Measurements from ENCODE around the gene MAG. TPM values are rescaled to one million over a fixed set of nuclear protein-coding genes. Genes with fewer than 3 reads are reported as not detected.
A peak's percentile ranks its signal among the peaks of the same experiment; 100 is the strongest.

The MAG gene
- total RNA-seq, 6 experiments from 2014 or later: not detected

DNA sequence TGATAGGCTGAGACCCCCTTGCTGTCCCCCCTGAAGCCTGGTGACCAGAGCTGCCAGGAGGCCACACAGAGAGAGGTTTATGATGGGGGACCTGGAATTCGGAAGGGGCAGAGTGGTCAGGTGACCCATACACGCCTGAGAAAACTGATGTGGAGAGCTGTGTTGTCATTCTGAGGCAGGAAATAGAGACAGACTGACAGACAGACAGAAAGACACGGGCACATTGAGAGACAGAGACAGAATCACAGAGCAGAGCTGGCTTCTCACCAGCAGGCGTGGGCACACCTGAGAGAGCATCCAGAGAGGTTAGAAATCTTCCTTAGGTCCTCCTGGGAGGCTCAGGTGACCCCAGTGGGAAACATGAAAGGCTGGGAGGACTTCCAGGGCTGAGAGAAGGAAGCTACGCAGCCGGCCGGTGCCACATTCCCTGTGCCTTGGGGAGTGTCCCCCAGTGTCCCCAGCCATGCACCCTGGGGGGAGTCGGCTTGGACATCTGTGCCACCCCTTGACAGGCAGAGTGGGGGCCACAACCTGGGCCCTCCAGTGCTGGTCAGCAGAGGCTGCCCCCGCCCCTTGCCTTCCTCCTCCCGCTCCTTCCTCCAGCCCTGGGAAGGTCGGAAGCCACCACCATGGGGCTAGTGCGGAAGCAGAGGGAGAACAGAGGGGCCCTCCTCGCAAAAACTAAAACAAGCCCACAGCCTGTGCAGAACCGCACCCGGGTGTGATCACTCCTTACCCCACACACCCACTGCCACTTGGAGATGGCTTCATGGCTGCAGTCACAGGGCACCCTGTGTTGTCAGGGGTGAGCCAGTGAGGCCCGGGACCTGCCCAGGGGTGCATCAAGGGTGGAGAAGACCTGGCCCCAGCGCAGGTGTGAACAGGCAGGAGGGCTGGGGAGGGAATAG, 57.9 kb downstream of the MAG start:
- H3K27ac Mint-ChIP-seq: no peak overlapping the region
- peaks cover 28% of the 10 kb centered on the region for H3K27me3 Mint-ChIP-seq (ENCODE audit: insufficient read depth)
- H3K9me3 Mint-ChIP-seq: no peaks in the 10 kb centered on the region

DNA sequence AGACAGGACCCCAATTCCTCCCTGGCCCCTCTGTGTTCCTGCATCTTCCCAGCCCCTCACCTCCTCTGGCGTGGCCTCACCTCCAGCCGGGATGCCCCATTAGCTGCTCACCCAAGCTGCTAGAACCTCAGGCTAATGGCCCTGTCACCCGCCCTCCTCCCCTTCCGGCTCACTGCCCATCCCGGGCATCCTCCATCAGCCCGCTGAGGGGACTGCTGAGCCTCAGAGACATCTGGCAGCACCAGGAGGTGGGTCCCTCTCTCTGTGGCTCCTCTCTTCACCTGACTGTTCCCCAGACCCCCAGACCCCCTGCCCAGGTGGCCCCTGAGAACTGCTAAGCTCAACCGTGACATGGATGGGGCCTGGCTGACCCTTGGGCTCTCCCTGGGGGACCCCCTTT, 58.6 kb downstream of the MAG start:
- Mint-ChIP-seq H3K4me3 (no peak overlapping the region), H3K4me1 (ENCODE audit: low read depth) (no peaks in the 10 kb centered on the region), H3K27me3 (ENCODE audit: insufficient read depth) (peaks cover 28% of the 10 kb centered on the region), H3K9me3 (no peaks in the 10 kb centered on the region), H3K27ac (no peak overlapping the region), H3K36me3 (ENCODE audit: low read depth) (no peaks in the 10 kb centered on the region)
- DNase-seq: no peak
- TF ChIP-seq, protein P1, sequence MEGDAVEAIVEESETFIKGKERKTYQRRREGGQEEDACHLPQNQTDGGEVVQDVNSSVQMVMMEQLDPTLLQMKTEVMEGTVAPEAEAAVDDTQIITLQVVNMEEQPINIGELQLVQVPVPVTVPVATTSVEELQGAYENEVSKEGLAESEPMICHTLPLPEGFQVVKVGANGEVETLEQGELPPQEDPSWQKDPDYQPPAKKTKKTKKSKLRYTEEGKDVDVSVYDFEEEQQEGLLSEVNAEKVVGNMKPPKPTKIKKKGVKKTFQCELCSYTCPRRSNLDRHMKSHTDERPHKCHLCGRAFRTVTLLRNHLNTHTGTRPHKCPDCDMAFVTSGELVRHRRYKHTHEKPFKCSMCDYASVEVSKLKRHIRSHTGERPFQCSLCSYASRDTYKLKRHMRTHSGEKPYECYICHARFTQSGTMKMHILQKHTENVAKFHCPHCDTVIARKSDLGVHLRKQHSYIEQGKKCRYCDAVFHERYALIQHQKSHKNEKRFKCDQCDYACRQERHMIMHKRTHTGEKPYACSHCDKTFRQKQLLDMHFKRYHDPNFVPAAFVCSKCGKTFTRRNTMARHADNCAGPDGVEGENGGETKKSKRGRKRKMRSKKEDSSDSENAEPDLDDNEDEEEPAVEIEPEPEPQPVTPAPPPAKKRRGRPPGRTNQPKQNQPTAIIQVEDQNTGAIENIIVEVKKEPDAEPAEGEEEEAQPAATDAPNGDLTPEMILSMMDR (IDR thresholded peaks at IDR 0.05): no peak

More for the DNA sequence above, 57.9 kb downstream of the MAG start:
- Mint-ChIP-seq H3K4me1 (ENCODE audit: low read depth) (no peaks in the 10 kb centered on the region), H3K36me3 (ENCODE audit: low read depth) (no peaks in the 10 kb centered on the region), H3K4me3 (no peak overlapping the region)
- no peak for DNase-seq
- TF ChIP-seq, protein P1 (IDR thresholded peaks at IDR 0.05): no peak

DNA sequence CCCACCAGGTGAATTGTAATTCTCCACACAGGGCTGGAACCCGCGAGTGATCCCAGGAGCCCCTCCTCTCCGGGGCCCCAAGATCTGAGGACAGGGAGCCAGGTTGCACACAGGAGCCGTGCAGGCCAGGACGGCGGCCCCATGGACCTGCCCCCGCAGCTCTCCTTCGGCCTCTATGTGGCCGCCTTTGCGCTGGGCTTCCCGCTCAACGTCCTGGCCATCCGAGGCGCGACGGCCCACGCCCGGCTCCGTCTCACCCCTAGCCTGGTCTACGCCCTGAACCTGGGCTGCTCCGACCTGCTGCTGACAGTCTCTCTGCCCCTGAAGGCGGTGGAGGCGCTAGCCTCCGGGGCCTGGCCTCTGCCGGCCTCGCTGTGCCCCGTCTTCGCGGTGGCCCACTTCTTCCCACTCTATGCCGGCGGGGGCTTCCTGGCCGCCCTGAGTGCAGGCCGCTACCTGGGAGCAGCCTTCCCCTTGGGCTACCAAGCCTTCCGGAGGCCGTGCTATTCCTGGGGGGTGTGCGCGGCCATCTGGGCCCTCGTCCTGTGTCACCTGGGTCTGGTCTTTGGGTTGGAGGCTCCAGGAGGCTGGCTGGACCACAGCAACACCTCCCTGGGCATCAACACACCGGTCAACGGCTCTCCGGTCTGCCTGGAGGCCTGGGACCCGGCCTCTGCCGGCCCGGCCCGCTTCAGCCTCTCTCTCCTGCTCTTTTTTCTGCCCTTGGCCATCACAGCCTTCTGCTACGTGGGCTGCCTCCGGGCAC, 59.6 kb downstream of the MAG start:
- DNase-seq: no peak
- Mint-ChIP-seq H3K4me3 (no peak overlapping the region), H3K4me1 (ENCODE audit: low read depth) (no peaks in the 10 kb centered on the region), H3K27me3 (ENCODE audit: insufficient read depth) (peaks cover 32% of the 10 kb centered on the region), H3K27ac (no peak overlapping the region), H3K36me3 (ENCODE audit: low read depth) (no peaks in the 10 kb centered on the region), H3K9me3 (no peaks in the 10 kb centered on the region)
- TF ChIP-seq, protein P1 (IDR thresholded peaks at IDR 0.05): no peak

DNA sequence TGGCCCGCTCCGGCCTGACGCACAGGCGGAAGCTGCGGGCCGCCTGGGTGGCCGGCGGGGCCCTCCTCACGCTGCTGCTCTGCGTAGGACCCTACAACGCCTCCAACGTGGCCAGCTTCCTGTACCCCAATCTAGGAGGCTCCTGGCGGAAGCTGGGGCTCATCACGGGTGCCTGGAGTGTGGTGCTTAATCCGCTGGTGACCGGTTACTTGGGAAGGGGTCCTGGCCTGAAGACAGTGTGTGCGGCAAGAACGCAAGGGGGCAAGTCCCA, 60.2 kb downstream of the MAG start:
- no peak for DNase-seq
- no peak overlapping the region for H3K27ac Mint-ChIP-seq
- H3K27me3 Mint-ChIP-seq (ENCODE audit: insufficient read depth): peaks cover 32% of the 10 kb centered on the region
- no peaks in the 10 kb centered on the region for H3K4me1 Mint-ChIP-seq (ENCODE audit: low read depth)
- H3K36me3 Mint-ChIP-seq (ENCODE audit: low read depth): no peaks in the 10 kb centered on the region
- TF ChIP-seq, protein P1 (IDR thresholded peaks at IDR 0.05): no peak
- H3K4me3 Mint-ChIP-seq: no peak overlapping the region
- H3K9me3 Mint-ChIP-seq: no peaks in the 10 kb centered on the region

DNA sequence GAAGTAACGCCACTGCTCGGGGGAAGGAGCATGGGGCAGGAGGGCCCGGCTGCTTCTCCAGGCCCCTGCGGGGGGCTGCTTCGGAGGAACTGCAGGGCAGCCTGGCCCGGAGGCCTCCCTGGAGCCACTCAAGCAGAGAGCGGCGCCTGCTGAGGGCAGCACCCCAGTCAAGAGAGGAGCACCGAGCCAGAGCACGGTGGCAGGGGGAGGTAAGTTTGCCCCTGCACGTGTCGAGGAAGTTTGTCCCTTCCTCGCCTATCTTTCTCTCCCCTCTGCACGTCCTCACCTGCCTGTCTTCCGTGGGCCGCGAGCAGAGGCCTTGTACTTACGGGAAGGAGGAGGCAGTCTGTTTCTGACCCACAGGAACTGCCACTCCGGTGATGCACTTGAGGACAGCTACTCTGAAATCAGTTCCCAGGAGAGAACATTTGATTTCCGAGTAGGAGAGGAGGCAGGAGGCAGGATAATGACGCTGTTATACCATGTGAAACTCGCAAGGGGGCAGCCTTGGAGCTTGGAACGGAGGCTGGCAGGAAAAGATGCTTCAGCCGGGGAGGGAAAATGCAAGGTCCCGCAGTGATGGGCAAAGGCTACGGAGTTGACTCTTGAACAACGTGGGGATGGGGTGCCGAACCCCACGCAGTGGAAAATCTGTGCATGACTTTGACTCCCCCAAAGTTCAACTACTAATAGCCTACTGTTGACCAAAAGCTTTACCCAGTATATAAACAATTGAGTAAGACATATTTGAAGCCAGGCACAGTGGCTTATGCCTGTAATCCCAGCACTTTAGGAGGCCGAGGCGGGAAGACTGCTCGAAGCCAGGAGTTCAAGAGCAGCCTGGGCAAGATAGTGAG, 60.7 kb downstream of the MAG start:
- peaks cover 27% of the 10 kb centered on the region for H3K27me3 Mint-ChIP-seq (ENCODE audit: insufficient read depth)
- no peak overlapping the region for H3K27ac Mint-ChIP-seq
- H3K36me3 Mint-ChIP-seq (ENCODE audit: low read depth): no peaks in the 10 kb centered on the region
- no peak overlapping the region for H3K4me3 Mint-ChIP-seq
- TF ChIP-seq, protein P1 (IDR thresholded peaks at IDR 0.05): peak; percentile 86
- DNase-seq: peak; percentile 51
- no peaks in the 10 kb centered on the region for H3K9me3 Mint-ChIP-seq
- no peaks in the 10 kb centered on the region for H3K4me1 Mint-ChIP-seq (ENCODE audit: low read depth)

Data from HFFc6 (cell line).